ENCODE data around the gene PRDM16. TPM values are rescaled to one million over a fixed set of nuclear protein-coding genes. Genes with fewer than 3 reads are reported as not detected.

Gene PRDM16
- polyA plus RNA-seq, 1 donor from 2014 or later: 0.21 TPM

- Histone ChIP-seq H3K27me3 (ENCODE audit: insufficient read depth, low read depth, low read length) (no peaks in the 10 kb centered on the region), H3K9ac (ENCODE audit: low read length) (no peak overlapping the region), H3K9me3 (ENCODE audit: low read length) (no peaks in the 10 kb centered on the region), H3K27ac (ENCODE audit: low read length) (no peak overlapping the region), H3K79me2 (replicated peaks; ENCODE audit: insufficient read depth, low read length) (no peaks in the 10 kb centered on the region), H3K4me3 (ENCODE audit: low read length) (no peak overlapping the region), H3K4me2 (ENCODE audit: low read length) (no peak overlapping the region), H3K36me3 (ENCODE audit: insufficient read depth, low read length) (no peaks in the 10 kb centered on the region), H3F3A (ENCODE audit: insufficient read depth, low read length, poor library complexity, severe bottlenecking) (no peaks in the 10 kb centered on the region), H3K9me2 (ENCODE audit: insufficient read depth, low read length) (no peaks in the 10 kb centered on the region), H4K20me1 (ENCODE audit: insufficient read depth) (no peaks in the 10 kb centered on the region), H2AFZ (ENCODE audit: low read depth, low read length) (no peak overlapping the region)
- TF ChIP-seq CTCF (IDR thresholded peaks at IDR 0.05; ENCODE audit: poor library complexity, severe bottlenecking) (no peak), EZH2 (IDR thresholded peaks at IDR 0.05; ENCODE audit: borderline replicate concordance, insufficient read depth, low read length, poor library complexity, severe bottlenecking) (no peak), TAF1 (IDR thresholded peaks at IDR 0.05; ENCODE audit: low read depth) (no peak), REST (IDR thresholded peaks at IDR 0.05; ENCODE audit: borderline replicate concordance) (no peak), SMC3 (conservative IDR thresholded peaks at IDR 0.05; ENCODE audit: poor library complexity) (no peak), EP300 (conservative IDR thresholded peaks at IDR 0.05; ENCODE audit: poor library complexity, severe bottlenecking) (no peak), POLR2AphosphoS5 (IDR thresholded peaks at IDR 0.05) (no peak), RAD21 (conservative IDR thresholded peaks at IDR 0.05) (no peak), MXI1 (conservative IDR thresholded peaks at IDR 0.05; ENCODE audit: poor library complexity, severe bottlenecking) (no peak)
Measured at GRCh38 chr1:3209201-3209600, 140.2 kb downstream of the PRDM16 start.

- Histone ChIP-seq H3K27ac (ENCODE audit: low read length) (no peak overlapping the region), H3K9ac (ENCODE audit: low read length) (peak overlapping the region; percentile 46), H3K36me3 (ENCODE audit: insufficient read depth, low read length) (no peaks in the 10 kb centered on the region), H3K27me3 (ENCODE audit: insufficient read depth, low read depth, low read length) (no peaks in the 10 kb centered on the region), H3K4me2 (ENCODE audit: low read length) (peak overlapping the region; percentile 30), H3K79me2 (replicated peaks; ENCODE audit: insufficient read depth, low read length) (peaks cover 10% of the 10 kb centered on the region), H3K4me3 (ENCODE audit: low read length) (peak overlapping the region; percentile 33), H4K20me1 (ENCODE audit: insufficient read depth) (no peaks in the 10 kb centered on the region), H2AFZ (ENCODE audit: low read depth, low read length) (peak overlapping the region; percentile 32), H3K9me2 (ENCODE audit: insufficient read depth, low read length) (no peaks in the 10 kb centered on the region), H3K9me3 (ENCODE audit: low read length) (no peaks in the 10 kb centered on the region), H3F3A (ENCODE audit: insufficient read depth, low read length, poor library complexity, severe bottlenecking) (no peaks in the 10 kb centered on the region)
- TF ChIP-seq CTCF (IDR thresholded peaks at IDR 0.05; ENCODE audit: poor library complexity, severe bottlenecking) (no peak), EP300 (conservative IDR thresholded peaks at IDR 0.05; ENCODE audit: poor library complexity, severe bottlenecking) (no peak), POLR2AphosphoS5 (IDR thresholded peaks at IDR 0.05) (no peak)
Measured at GRCh38 chr1:3211582-3212375, 142.8 kb downstream of the PRDM16 start.

Measured in neural cell (in vitro differentiated cells).